ENCODE results near the gene CAB39. TPM values are rescaled to one million over a fixed set of nuclear protein-coding genes. Genes with fewer than 3 reads are reported as not detected.
A peak's percentile ranks its signal among the peaks of the same experiment; 100 is the strongest.

Gene CAB39
- total RNA-seq, 1 experiment from 2014 or later, result 34.2 TPM

DNA sequence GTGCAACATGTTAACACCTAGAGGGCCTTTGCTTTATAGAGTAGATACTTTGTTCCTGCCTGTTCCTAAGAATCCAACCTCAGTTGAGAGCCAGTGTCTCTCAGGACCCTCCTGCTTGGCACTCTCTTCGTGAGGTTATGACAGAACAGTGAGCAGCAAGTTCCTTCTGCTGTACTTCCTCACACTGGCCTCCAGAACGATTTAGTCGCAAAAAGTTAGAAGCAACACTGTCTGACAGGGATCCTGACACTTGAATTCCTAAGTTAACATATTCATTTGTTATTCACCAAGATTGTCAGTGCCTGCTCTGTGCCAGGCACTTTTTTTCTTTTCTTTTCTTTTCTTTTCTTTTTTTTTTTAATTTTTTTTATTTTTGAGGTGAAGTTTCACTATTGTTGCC, 95.1 kb downstream of the CAB39 start:
- no peak for DNase-seq
- no peak overlapping the region for H3K4me3 ChIP-seq

DNA sequence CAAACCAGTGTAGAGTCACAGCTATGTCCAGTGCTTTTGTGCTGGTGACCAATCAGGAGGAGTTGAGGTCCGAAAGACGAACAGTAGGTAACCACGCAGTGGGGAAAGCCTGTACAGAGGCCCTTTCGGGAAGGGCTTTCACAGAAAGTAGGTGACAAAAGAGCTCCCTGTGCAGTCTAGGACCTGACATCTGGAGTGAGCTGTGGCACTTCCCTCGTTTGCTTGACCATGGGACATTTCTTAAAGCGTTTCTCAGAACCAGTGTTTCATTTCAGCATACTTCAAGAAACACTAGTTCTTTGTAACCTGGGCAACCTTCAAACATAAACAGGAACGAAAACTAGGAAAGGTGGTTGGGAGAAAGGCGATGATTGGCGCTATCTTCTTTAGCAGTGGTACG, 96.4 kb downstream of the CAB39 start:
- no peaks in the 10 kb centered on the region for H3K9me3 ChIP-seq
- DNase-seq, result no peak

More for the DNA sequence above, 95.1 kb downstream of the CAB39 start:
- peaks cover 49% of the 10 kb centered on the region for H3K36me3 ChIP-seq
- H3K9me3 ChIP-seq, result no peaks in the 10 kb centered on the region
- no peaks in the 10 kb centered on the region for H3K27me3 ChIP-seq

DNA sequence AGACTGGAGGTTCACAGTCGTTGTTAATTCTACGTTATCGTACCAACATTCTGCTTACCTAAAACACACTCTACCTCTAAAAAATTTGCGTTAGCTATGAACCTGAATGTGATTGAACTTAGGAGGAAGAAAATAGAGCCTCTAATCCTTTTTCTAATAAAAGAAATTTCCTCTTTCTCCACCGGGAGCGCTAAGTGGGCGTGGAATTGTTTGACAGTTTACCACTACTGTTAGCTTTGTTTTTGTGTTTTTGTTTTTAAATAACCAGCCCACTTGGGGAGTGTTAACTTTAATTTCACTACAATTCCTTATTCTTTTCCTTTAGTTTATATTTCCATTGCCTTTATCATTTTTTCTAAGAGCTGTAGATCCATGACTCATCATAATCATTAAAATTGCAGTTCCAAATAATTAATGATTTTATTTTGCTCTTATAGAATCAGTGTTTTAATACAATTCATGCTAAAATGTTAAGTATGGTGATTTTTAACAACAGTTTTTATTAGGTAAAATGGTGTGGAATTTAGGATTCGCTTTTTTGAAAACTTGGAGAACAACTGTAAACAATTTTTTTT, 97.1 kb downstream of the CAB39 start:
- DNase-seq, result no peak
- Histone ChIP-seq H3K27me3 (no peaks in the 10 kb centered on the region), H3K4me3 (no peak overlapping the region), H3K9me3 (no peaks in the 10 kb centered on the region), H3K36me3 (peaks cover 50% of the 10 kb centered on the region)

More for the DNA sequence above, 96.4 kb downstream of the CAB39 start:
- no peak overlapping the region for H3K4me3 ChIP-seq
- peaks cover 52% of the 10 kb centered on the region for H3K36me3 ChIP-seq
- no peaks in the 10 kb centered on the region for H3K27me3 ChIP-seq

DNA sequence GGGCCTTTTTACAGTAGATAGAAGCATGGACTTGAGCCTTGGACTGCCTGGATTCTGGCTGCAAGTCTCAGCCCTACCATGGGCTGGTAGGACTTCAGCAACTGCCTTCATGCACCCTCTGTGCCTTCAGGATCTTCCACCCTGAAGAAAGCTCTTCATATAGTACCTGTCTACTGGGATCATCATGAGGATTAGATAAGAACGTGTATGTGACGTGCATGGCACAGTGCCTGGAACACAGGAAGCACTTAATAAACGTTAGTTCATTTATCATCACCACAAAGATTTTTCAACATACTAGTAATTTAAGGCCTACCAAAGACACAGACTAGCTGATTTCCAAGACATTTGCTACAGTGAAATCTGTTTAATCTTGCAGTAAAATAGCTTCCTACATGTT, 98.9 kb downstream of the CAB39 start:
- peaks cover 60% of the 10 kb centered on the region for H3K36me3 ChIP-seq
- no peaks in the 10 kb centered on the region for H3K9me3 ChIP-seq
- H3K4me3 ChIP-seq, result no peak overlapping the region
- DNase-seq, result no peak
- no peaks in the 10 kb centered on the region for H3K27me3 ChIP-seq

DNA sequence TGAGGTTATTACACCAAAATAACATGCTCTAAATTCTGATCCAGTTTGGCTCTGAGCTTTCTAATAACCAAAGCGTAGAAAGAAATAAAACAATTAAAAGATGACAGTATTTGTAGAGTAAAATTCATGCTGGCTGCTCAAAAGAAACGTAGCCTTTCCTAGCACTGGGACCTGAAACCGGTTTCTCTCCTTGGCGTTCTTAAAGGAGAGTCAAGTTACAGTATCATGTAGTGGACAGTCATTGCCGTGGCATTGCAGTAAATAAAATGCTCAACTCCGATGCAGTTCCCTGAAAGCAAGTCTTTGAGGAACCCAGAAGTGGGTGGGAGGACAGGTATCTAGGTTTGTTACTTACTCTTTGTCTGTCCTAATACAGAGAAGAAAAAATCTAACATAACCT, 99.4 kb downstream of the CAB39 start:
- Histone ChIP-seq H3K9me3 (no peaks in the 10 kb centered on the region), H3K4me3 (no peak overlapping the region), H3K27me3 (no peaks in the 10 kb centered on the region), H3K36me3 (peaks cover 64% of the 10 kb centered on the region)
- DNase-seq, result no peak

DNA sequence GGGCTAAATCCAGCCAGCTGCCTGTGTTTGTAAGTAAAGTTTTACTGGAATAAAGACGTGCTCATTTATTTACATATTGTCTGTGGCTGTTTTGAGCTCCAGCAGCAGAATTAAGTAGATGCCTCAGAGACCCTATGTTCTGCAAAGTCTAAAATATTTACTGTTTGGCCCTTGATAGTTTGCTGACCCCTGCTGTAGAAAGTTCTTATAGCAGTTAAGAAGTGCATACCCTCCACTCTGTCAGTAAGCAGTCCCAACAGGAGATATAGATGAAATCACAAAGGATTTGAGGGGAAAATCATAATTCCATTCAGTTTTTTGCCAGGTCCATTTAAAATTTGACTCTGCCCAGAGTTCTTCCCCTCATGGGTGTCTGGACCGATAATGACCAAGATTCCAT, 102.0 kb downstream of the CAB39 start:
- Histone ChIP-seq H3K36me3 (peaks cover 82% of the 10 kb centered on the region), H3K9me3 (no peaks in the 10 kb centered on the region), H3K4me3 (no peak overlapping the region), H3K27me3 (no peaks in the 10 kb centered on the region)
- DNase-seq, result no peak

DNA sequence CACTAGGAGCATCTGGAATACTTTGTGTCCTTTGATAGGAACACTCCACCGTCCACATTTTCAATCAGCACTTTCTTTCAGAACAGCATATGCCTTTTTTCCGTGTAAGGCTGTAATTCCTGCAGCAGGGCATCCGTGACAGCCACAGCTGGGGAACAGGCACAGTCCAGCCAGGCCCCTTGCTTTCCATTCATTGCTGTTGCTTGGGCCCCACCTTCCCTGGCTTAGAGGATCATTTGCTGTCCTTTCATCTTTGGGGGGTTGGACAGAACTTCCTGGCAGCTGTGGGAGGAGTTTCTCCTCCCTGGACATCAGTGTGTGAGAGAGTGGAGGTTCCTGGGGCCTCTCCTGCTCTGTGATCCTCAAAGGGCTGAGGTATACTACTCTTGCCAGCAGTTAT, 102.4 kb downstream of the CAB39 start:
- Histone ChIP-seq H3K4me3 (no peak overlapping the region), H3K9me3 (no peaks in the 10 kb centered on the region), H3K27me3 (no peaks in the 10 kb centered on the region), H3K36me3 (peaks cover 86% of the 10 kb centered on the region)
- no peak for DNase-seq

DNA sequence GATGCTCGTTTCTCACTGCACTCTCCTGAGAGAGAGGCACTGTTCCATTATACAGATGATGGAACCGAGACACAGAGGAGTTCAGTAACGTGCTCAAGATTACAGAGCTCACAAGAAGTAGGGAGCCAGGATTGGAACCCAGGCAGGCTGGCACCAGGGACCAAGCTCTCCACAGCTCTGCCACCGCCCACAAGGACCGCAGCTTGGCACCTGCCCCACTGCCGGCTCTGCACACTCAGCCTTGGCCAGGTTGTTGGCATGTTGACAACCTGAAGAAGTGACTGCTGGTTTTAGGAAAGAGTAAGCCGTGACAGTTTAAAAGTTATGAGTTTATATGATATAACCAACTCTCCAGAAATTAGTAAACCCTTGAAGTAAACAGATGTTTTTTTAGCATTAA, 104.1 kb downstream of the CAB39 start:
- Histone ChIP-seq H3K4me3 (no peak overlapping the region), H3K27me3 (no peaks in the 10 kb centered on the region), H3K36me3 (peaks cover 70% of the 10 kb centered on the region), H3K9me3 (no peaks in the 10 kb centered on the region)
- peak; percentile 24 for DNase-seq

DNA sequence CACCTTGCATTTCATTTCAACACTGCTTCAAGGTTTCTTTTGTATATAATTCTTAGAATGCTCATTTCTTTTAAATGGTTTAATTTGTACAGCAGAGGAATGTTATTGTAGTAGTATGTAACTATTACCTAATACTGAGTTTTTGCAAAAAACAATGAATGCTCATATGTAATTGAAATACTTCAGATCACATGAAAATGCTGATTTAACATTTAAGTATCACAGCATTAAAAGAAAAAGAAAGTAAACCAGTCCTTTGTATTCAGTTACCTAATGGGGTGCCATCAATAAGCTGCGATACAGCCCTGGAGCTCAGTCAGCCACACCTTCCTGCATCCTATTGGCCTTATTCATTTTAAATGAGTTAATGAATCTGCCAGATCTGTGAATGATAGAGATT, 106.8 kb downstream of the CAB39 start:
- DNase-seq, result no peak
- no peaks in the 10 kb centered on the region for H3K9me3 ChIP-seq
- H3K36me3 ChIP-seq, result peaks cover 52% of the 10 kb centered on the region
- H3K27me3 ChIP-seq, result no peaks in the 10 kb centered on the region
- no peak overlapping the region for H3K4me3 ChIP-seq

DNA sequence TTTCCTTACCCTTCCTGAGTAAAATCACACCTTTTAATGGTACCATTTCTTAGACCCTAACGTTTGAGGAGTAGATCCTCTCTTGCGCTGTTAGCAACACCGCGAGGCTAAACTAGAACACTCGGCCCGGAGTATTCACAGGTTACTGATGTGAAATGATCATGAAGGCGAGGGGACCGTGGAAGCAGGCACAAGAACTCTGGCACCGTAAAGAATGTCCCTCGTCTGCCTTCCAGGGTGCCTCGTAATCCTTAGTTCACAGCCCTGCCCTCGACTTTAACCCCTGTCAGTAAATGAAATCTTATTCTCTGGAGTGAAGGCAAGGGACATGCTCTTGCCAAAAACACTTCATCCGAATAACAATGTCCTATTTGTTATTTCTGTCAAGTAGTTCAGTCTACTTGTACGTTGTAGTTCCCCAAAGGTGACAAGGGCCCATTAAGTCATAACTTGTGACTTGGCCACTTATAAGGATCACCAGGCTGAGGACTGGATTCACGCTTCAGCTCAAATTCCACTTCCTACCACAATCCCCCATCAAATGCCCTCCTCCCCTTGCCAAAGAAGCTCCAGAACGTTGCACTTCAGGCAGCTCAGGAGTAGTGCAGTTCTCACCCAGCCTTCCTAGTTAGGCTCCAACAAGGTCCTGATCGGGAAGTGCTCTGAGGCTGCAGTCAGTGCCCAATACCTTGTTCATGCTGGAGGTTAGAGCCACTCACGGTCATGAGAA, 108.8 kb downstream of the CAB39 start:
- Histone ChIP-seq H3K36me3 (peaks cover 37% of the 10 kb centered on the region), H3K27me3 (0 out of 2 replicates have a peak, but pooled peaks cover 2% of the 10 kb centered on the region), H3K4me3 (no peak overlapping the region), H3K9me3 (no peaks in the 10 kb centered on the region)
- no peak for DNase-seq

DNA sequence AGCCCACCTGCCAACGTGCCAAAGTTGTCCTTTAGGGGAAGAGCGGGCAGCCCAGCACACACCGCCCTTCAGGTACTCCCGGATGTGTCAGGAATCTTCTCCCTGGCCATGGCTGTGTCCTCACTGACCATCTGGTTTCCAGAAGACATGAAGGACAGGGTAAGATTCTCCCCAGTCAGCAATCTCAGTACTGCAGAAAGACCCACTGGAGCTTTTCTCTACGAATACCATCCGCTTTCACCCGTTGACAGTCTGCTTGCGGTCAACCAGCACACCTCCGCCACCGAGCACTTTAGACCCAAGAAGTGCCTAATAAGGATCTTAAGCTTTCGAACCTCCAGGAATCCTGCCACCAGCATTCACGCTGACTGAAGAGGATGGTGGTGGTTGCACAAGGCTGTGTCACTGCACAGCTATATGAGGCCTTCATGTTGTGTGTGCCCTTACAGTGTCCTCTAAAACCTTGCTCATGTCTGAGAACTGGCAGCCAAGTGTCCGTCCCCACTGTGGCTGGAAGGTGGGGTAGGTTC, 109.4 kb downstream of the CAB39 start:
- DNase-seq, result no peak

DNA sequence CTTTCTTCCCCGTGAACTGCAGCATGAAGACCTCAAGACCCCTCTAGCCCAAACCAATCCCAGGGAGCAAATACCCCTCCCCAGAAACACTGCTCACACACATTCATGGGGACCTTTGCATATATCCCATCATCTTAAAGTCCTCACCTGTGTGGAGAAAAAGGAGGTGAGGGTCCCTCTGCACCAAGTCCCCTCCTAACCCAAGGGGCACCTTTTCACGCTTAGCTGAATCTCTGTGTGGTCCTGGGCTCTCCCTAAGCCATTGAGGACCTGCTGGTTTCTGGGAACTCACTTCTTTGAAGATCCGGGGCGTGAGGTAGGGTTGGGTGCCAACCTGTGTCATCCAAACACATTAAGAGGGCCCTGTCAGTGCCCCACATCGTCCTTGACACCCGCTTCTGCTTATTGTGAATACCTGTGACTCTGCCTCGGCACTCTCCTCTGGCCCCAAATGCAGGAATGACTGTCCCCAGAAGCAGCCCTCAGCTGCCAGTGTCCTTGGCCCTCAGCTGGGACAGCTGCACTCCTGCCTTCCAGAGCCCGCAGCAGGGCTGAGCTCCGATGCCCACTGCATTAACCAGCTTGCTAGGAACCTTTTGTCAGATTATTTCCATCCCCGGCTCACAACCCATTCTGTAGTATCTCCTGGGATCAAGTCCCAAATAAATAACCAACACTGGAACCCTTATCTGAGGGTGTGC, 110.8 kb downstream of the CAB39 start:
- no peaks in the 10 kb centered on the region for H3K9me3 ChIP-seq

More for the DNA sequence above, 109.4 kb downstream of the CAB39 start:
- no peaks in the 10 kb centered on the region for H3K9me3 ChIP-seq
- H3K27me3 ChIP-seq, result 0 out of 2 replicates have a peak, but pooled peaks cover 2% of the 10 kb centered on the region
- H3K4me3 ChIP-seq, result no peak overlapping the region
- peaks cover 31% of the 10 kb centered on the region for H3K36me3 ChIP-seq

DNA sequence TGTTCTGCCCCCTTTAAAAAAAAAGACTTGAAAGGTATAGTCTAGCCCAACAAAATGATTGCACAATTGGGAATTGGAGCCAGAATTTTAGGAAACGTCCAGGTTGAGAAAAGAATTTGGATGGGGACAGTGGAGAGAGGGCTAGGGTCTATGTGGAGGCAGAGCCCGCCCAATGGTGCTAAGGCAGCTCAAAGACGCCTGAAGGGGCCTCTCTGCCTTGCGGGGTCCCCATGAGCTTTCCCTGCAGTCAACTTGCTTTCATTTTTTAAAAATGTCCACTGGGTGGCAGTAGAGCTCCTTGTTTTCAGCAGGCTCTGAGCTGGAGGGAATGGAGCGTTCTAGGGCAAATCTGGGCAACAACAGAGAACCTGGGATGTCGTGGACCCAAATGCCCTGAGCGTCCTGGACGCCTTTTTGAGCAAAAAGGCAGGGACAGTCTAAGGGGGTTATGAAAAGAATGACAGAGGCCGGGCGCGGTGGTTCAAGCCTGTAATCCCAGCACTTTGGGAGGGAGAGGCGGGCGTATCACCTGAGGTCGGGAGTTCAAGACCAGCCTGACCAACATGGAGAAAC, 111.8 kb downstream of the CAB39 start:
- peak overlapping the region; percentile 9 for H3K4me3 ChIP-seq
- H3K36me3 ChIP-seq, result peaks cover 7% of the 10 kb centered on the region
- no peaks in the 10 kb centered on the region for H3K9me3 ChIP-seq
- H3K27me3 ChIP-seq, result 0 out of 2 replicates have a peak, but pooled peaks cover 2% of the 10 kb centered on the region
- DNase-seq, result peak; percentile 35

More for the DNA sequence above, 110.8 kb downstream of the CAB39 start:
- no peak for DNase-seq
- H3K36me3 ChIP-seq, result peaks cover 18% of the 10 kb centered on the region
- H3K4me3 ChIP-seq, result no peak overlapping the region
- H3K27me3 ChIP-seq, result 0 out of 2 replicates have a peak, but pooled peaks cover 2% of the 10 kb centered on the region

DNA sequence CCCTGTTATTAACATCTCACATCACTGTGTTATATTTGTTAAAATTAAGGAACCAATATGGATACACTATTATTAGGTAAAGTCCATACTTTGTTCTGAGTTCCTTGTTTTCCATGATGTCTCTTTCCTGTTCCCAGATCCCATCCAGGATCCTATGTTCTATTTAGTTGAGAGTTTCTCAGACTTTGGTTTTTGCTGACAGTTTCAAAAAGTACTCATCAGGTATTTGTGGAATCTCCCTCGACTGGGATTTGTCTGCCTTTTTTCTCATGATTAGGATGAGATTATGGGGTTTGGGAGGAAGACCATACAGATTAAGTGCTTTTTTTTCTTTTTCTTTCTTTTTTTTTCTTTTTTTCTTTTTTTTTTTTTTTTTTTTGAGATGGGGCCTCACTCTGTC, 112.7 kb downstream of the CAB39 start:
- Histone ChIP-seq H3K9me3 (0 out of 2 replicates have a peak, but pooled peaks cover 2% of the 10 kb centered on the region), H3K36me3 (no peaks in the 10 kb centered on the region), H3K4me3 (no peak overlapping the region), H3K27me3 (0 out of 2 replicates have a peak, but pooled peaks cover 2% of the 10 kb centered on the region)
- DNase-seq, result no peak

DNA sequence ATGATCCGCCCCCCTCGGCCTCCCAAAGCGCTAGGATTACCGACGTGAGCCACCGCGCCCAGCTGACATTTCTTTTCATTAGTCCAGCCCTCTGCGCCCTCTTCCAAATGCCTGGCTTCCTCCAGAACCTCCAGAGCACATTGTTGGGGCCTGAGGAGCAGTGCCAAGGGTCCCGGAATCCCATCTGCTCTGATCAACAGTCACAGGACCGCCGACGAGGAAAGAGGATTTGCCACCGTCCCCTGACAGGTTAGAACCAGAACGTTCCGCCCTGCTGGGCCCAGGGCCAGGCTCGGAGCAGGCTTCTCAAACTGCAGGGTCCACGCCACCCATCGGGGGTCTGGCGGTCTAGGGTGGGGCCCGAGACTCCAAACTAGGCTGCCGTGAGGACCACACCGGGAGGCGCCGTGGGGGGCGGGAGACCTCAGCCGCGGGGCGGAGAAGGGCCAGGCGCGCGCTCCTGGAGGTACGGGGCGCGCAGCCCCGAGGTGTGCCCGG, 115.2 kb downstream of the CAB39 start:
- peaks cover 4% of the 10 kb centered on the region; the same call in 1 of the 2 replicates for H3K27me3 ChIP-seq
- 0 out of 2 replicates have a peak, but pooled peaks cover 2% of the 10 kb centered on the region for H3K9me3 ChIP-seq
- no peaks in the 10 kb centered on the region for H3K36me3 ChIP-seq
- H3K4me3 ChIP-seq, result no peak overlapping the region
- no peak for DNase-seq

DNA sequence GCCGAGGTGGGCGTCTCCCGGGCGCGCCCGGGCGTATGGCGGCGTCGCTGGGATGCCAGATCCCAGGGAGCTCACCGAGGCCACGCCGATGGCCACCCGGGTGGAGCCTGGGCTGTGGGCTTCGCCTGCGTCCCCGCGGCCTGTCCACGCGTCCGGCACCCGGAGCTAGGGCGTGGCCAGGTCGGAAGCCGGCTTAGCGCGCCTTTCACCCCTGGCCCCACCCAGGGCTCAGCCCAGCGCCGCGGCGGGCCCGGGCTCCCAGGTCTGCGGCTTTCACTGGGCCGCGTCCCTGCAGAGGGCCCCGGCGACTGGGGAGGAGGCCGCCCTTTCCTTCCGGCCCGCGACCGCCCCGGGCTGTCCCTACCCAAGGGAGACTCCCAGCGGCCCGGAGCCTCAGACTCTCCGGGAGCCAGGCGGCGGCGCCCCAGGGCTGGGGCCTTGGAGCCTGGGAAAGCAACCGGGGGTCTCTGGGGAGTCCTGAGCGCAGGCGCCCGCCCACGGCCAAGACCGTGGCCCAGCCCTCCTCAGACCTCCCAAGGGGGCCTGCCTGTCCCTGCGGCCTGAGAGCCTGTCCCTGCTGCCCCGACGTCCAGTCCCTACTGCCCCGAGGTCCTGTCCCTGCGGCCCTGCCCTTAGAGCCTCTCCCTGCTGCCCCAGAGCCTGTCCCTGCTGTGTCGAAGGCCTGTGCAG, 115.8 kb downstream of the CAB39 start:
- no peak for DNase-seq
- H3K36me3 ChIP-seq, result no peaks in the 10 kb centered on the region
- H3K4me3 ChIP-seq, result no peak overlapping the region
- H3K9me3 ChIP-seq, result 0 out of 2 replicates have a peak, but pooled peaks cover 2% of the 10 kb centered on the region
- H3K27me3 ChIP-seq, result peaks cover 4% of the 10 kb centered on the region; the same call in 1 of the 2 replicates

All from MG63 (cell line).